IgD-negative memory B cell (primary cell): ENCODE data around the gene GGN. TPM values are rescaled to one million over a fixed set of nuclear protein-coding genes. Genes with fewer than 3 reads are reported as not detected.
"Not testable (repeated sequence)": the region's sequence is repeated elsewhere in the genome, so short reads cannot be mapped to it uniquely, and the experiment has no call there.

Source experiments
- H3K27ac Mint-ChIP-seq, 3 donors: one replicate each; pipeline ENCODE4 v1.8.0; 2020 to 2022; ENCODE audit warnings: mild to moderate bottlenecking in 3 of 3, mixed read lengths in 3 of 3, moderate library complexity in 1 of 3
- H3K27me3 Mint-ChIP-seq: one replicate; pipeline ENCODE4 v1.8.0; 2021; ENCODE audit warnings: mixed read lengths
- H3K36me3 Mint-ChIP-seq: one replicate; pipeline ENCODE4 v1.8.0; 2020; ENCODE audit warnings: mild to moderate bottlenecking, mixed read lengths
- H3K4me1 Mint-ChIP-seq, 3 donors: one replicate each; pipeline ENCODE4 v1.8.0; 2020 to 2022; ENCODE audit warnings: mixed read lengths in 3 of 3, mild to moderate bottlenecking in 1 of 3
- H3K4me3 Mint-ChIP-seq, 4 donors: one replicate each; pipeline ENCODE4 v1.8.0; 2020 to 2022; ENCODE audit warnings: mild to moderate bottlenecking in 4 of 4, mixed read lengths in 4 of 4, moderate library complexity in 3 of 4
- H3K9me3 Mint-ChIP-seq, 3 donors: one replicate each; pipeline ENCODE4 v1.8.0; 2020 to 2021; ENCODE audit warnings: mixed read lengths in 3 of 3, mild to moderate bottlenecking in 1 of 3
- polyA plus RNA-seq: library from polyadenylated mRNA; unstranded; fragments of 300-500 nt; fragmentation: Illumina TruSeq; gene quantifications from one replicate; pipeline ENCODE4 v1.2.3, GENCODE V29; 2021

The GGN gene
- polyA plus RNA-seq, 1 donor from 2014 or later: not detected

GRCh38 chr19:38352611-38353010 is 35.2 kb downstream of the GGN start:
- H3K4me1 Mint-ChIP-seq: no peaks in the 10 kb centered on the region
- H3K4me3 Mint-ChIP-seq: no peak overlapping the region
- H3K27ac Mint-ChIP-seq: no peak overlapping the region
- no peaks in the 10 kb centered on the region for H3K9me3 Mint-ChIP-seq
- H3K27me3 Mint-ChIP-seq: no peaks in the 10 kb centered on the region
- peaks cover 2% of the 10 kb centered on the region for H3K36me3 Mint-ChIP-seq

- Mint-ChIP-seq H3K27ac (no peak overlapping the region), H3K4me1 (no peaks in the 10 kb centered on the region), H3K27me3 (no peaks in the 10 kb centered on the region), H3K9me3 (no peaks in the 10 kb centered on the region), H3K36me3 (peaks cover 2% of the 10 kb centered on the region), H3K4me3 (no peak overlapping the region)
Observed at GRCh38 chr19:38351865-38352395, 35.9 kb downstream of the GGN start.

GRCh38 chr19:38350883-38351282 is 37.0 kb downstream of the GGN start:
- H3K4me1 Mint-ChIP-seq: no peaks in the 10 kb centered on the region
- peaks cover 3% of the 10 kb centered on the region for H3K36me3 Mint-ChIP-seq
- H3K4me3 Mint-ChIP-seq: no peak overlapping the region
- no peaks in the 10 kb centered on the region for H3K27me3 Mint-ChIP-seq
- H3K27ac Mint-ChIP-seq: no peak overlapping the region
- no peaks in the 10 kb centered on the region for H3K9me3 Mint-ChIP-seq

DNA sequence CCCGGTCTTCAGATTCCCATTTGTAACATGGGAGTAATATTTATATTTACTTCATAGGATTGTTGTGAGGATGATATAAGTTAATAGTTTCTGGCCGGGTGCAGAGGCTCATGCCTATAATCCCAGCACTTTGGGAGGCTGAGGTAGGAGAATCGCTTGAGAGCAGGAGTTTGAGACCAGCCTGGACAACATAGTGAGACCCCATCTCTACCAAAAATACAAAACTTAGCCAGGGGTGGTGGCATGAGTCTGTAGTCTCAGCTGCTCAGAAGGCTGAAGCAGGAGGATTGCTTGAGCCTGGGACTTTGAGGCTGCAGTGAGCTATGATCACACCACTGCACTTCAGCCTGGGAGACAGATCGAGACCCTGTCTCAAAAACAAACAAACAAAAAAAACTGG is 41.0 kb downstream of the GGN start:
- Mint-ChIP-seq H3K4me3 (no peak overlapping the region), H3K27ac (no peak overlapping the region), H3K4me1 (no peaks in the 10 kb centered on the region), H3K36me3 (peaks cover 5% of the 10 kb centered on the region), H3K9me3 (no peaks in the 10 kb centered on the region), H3K27me3 (no peaks in the 10 kb centered on the region)

DNA sequence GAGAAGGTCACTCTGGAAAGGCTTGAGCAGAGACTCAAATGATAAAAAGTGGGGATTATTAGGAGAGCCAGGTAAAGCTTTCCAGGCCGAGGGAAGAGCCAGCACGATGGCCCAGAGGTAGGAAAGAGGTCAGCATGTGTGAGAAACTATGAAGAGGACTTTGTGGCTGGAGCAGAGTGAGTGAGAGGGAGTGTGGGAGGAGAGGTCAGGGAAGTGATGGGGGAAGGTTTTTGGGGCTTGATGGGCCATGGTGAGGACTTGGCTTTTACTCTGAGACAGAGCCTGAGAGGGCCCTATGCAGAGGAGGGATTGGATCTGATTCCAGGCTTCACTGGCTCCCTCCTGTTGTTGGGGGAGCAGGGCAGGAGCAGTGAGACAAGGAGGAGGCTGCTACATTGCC is 46.9 kb downstream of the GGN start:
- peaks cover 3% of the 10 kb centered on the region for H3K36me3 Mint-ChIP-seq
- H3K4me1 Mint-ChIP-seq: peaks cover 0 to 11% (median 8%) of the 10 kb centered on the region in 3 donors
- no peak overlapping the region for H3K27ac Mint-ChIP-seq
- H3K9me3 Mint-ChIP-seq: no peaks in the 10 kb centered on the region
- H3K4me3 Mint-ChIP-seq: no peak overlapping the region
- H3K27me3 Mint-ChIP-seq: no peaks in the 10 kb centered on the region

GRCh38 chr19:38339011-38339410 is 48.8 kb downstream of the GGN start:
- peak overlapping the region in 1 of 4 donors; percentile 31 for H3K4me3 Mint-ChIP-seq
- H3K9me3 Mint-ChIP-seq: not testable (repeated sequence)
- H3K27ac Mint-ChIP-seq: peak overlapping the region in 1 of 3 donors; percentile 49

DNA sequence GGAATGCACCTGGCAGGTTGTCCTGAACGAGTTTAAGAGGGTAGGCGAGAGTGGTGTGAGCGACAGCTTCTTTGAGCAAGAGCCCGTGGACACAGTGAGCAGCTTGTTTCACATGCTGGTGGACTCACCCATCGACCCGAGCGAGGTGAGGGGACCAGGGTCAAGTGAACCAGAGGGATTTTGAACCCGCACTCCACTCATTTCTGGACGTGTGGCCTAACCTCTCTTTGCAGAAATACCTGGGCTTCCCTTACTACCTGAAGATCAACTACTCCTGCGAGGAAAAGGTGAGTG is 50.5 kb downstream of the GGN start:
- Mint-ChIP-seq H3K9me3 (no peaks in the 10 kb centered on the region), H3K4me1 (peaks cover 0 to 11% (median 8%) of the 10 kb centered on the region in 3 donors), H3K36me3 (no peaks in the 10 kb centered on the region), H3K27ac (peak overlapping the region; percentile 87 to 99 (median 87)), H3K27me3 (no peaks in the 10 kb centered on the region), H3K4me3 (peak overlapping the region; percentile 88 to 99 (median 96))

More at GRCh38 chr19:38339011-38339410, 48.8 kb downstream of the GGN start:
- H3K27me3 Mint-ChIP-seq, H3K36me3 Mint-ChIP-seq: not testable (repeated sequence)
- peaks cover 0 to 11% (median 8%) of the 10 kb centered on the region in 3 donors for H3K4me1 Mint-ChIP-seq

GRCh38 chr19:38336638-38337359 is 51.0 kb downstream of the GGN start:
- Mint-ChIP-seq H3K4me3 (peak overlapping the region; percentile 88 to 99 (median 96)), H3K9me3 (no peaks in the 10 kb centered on the region), H3K36me3 (no peaks in the 10 kb centered on the region), H3K27me3 (no peaks in the 10 kb centered on the region), H3K27ac (peak overlapping the region; percentile 87 to 99 (median 87)), H3K4me1 (peaks cover 0 to 11% (median 8%) of the 10 kb centered on the region in 3 donors)

- H3K4me3 Mint-ChIP-seq: peak overlapping the region; percentile 88 to 99 (median 96)
- no peaks in the 10 kb centered on the region for H3K27me3 Mint-ChIP-seq
- peak overlapping the region; percentile 87 to 99 (median 87) for H3K27ac Mint-ChIP-seq
- H3K9me3 Mint-ChIP-seq: no peaks in the 10 kb centered on the region
- no peaks in the 10 kb centered on the region for H3K36me3 Mint-ChIP-seq
- H3K4me1 Mint-ChIP-seq: peaks cover 0 to 11% (median 8%) of the 10 kb centered on the region in 3 donors
Observed at GRCh38 chr19:38335949-38336637, 51.7 kb downstream of the GGN start.

Other genes with a start within 250 kb of the GGN start
- gene DPF1, start 163.8 kb downstream of the GGN start, polyA plus RNA-seq: 0.24 TPM
- gene PPP1R14A, start 131.7 kb downstream of the GGN start, polyA plus RNA-seq: 79.1 TPM
- 167 TPM for gene SPINT2, start 123.5 kb downstream of the GGN start, polyA plus RNA-seq
- 0.83 TPM for gene C19orf33, start 83.8 kb downstream of the GGN start, polyA plus RNA-seq
- 33.7 TPM for gene YIF1B, start 72.1 kb downstream of the GGN start, polyA plus RNA-seq
- gene KCNK6, start 68.2 kb downstream of the GGN start, polyA plus RNA-seq: 3.6 TPM
- 1.6 TPM for gene CATSPERG, start 52.2 kb downstream of the GGN start, polyA plus RNA-seq
- gene PSMD8, start 13.5 kb downstream of the GGN start, polyA plus RNA-seq: 191 TPM
- gene SPRED3, start 663 bp upstream of the GGN start, polyA plus RNA-seq: not detected
- 26.2 TPM for gene FAM98C, start 15.1 kb upstream of the GGN start, polyA plus RNA-seq
- gene RASGRP4, start 38.2 kb upstream of the GGN start, polyA plus RNA-seq: 0.25 TPM
- 0.03 TPM for gene RYR1, start 45.7 kb upstream of the GGN start, polyA plus RNA-seq
- 250 TPM for gene MAP4K1, start 229.9 kb upstream of the GGN start, polyA plus RNA-seq
- 371 TPM for gene EIF3K, start 231.2 kb upstream of the GGN start, polyA plus RNA-seq